C4-2B (cell line): ENCODE measurements around the gene CKAP2.
"Not testable (repeated sequence)": the region's sequence is repeated elsewhere in the genome, so short reads cannot be mapped to it uniquely, and the experiment has no call there.

Source experiments
- H3K27ac ChIP-seq: fragments of 450-650 bp; 2 replicates; pipeline ENCODE4 v1.5.1; 2017

The CKAP2 gene

DNA sequence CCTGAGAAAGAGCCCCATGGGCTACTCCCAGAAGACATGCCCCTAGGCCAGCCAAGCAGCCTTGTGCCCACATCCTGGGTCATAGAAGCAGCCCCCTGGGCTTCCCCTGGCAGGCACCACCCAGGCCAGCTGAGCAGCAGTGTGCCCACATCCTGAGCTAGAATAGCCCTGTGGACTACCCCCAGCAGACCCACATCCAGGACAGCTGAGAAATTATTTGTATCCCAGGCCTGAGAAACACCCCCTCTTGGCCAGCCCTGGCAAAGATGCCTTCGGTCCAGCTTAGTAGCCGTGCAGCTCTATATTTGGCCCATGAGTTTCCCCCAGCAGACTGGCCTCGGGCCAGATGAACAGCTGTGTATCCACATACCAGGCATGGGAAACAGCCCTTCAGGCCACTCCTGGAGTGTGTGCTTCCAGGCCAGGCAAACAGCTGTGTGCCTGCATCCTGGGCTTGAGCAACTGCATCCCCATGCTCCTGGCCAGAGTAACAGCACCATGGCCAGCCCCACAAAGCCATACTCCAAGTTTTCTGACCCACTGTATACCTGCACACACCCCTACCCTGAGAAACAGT, 55.0 kb downstream of the CKAP2 start:
- not testable (repeated sequence) for H3K27ac ChIP-seq

DNA sequence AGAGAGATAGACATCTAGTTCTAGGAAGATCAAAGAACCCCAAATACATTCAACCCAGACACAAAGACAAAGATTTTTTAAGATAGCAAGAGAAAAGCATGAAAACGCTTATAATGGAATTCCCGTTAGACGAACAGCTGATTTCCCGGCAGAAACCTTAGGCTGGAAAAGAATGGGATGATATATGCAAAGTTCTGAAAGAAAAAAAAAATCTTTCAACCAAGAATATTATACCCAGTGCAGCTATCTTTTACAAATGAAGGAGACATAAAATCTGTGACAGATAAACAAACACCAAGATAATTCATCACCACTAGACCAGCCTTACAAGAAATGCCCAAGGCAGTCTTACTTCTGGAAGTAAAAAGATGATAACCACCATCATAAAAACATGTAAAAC, 56.3 kb downstream of the CKAP2 start:
- not testable (repeated sequence) for H3K27ac ChIP-seq

DNA sequence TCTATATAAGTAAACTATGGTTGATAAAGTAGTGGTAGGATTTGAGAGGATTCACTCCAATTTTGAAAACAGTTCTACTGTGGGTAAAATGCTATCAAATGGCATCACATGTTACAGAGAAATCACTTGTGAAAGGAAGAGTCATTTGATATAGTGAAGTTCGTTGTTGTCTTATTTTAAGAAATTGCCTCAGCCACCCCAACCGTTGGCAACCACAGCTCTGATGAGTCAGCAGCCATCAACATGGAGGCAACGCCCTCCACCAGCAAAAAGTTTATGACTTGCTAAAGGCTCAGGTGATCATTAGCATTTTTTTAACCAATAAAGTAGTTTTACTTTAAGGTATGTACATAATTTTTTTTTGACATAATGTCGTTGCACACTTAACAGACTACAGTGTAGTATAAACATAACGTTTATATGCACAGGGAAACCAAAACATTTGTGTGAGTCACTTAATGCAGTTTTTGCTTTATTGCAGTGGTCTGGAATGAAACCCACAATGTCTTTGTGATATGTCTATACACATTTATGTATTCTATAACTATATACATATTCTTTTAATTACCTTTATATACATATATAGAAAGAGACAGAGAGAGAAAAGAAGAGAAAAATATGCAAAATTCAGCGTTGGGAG, 58.8 kb downstream of the CKAP2 start:
- H3K27ac ChIP-seq: not testable (repeated sequence)

DNA sequence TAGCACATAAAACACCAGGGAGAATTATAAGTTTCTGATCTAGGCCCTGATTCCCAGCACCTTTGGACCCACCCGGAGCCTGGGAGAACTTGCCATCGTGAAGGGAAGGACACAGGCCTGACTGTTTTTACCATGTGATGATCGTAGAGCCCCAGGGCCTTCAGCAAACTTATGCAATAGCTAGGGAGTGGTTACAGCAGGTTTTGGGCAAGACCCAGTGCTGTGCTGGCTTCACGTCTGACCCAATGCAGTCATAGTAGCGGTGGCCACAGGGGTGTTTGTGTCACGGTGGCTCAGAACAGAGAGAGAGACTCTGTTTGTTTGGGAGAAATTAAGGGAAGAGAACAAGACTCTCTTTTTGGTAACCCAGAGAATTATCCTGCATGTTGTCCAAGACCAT, 68.0 kb downstream of the CKAP2 start:
- not testable (repeated sequence) for H3K27ac ChIP-seq
